B cell (primary cell): ENCODE measurements around the gene MC2R. TPM values are rescaled to one million over a fixed set of nuclear protein-coding genes. Genes with fewer than 3 reads are reported as not detected.

Source experiments
- ATAC-seq: fragments of 200-7000 bp; cut with Tn5 transposase; one replicate; pipeline ENCODE4 v1.10.0; 2021; ENCODE audit warnings: low read depth, mild to moderate bottlenecking, moderate number of reproducible peaks, moderate library complexity
- CTCF ChIA-PET: fragments of 350-600 bp; sonication (Branson Sonifier 250); formaldehyde crosslinking; loops from one replicate; lab custom pipeline; 2021; ENCODE audit warnings: antibody characterized with exemption, inconsistent platforms; lab: Charles Lee
- POLR2A ChIA-PET: fragments of 350-600 bp; sonication (Branson Sonifier 250); formaldehyde crosslinking; loops from one replicate; lab custom pipeline; 2021; ENCODE audit warnings: antibody characterized with exemption; lab: Charles Lee
- DNase-seq: peaks from one replicate; pipeline ENCODE4 v3.0.0; 2013
- H2AFZ ChIP-seq: 2 replicates; pipeline ENCODE4 v1.6.1; 2012; ENCODE audit warnings: mild to moderate bottlenecking, low read depth, low read length; ENCODE audit not compliant: insufficient read depth, poor library complexity, severe bottlenecking
- H3K27ac ChIP-seq, 2 donors: 1 replicate in 1 of 2; 2 replicates in 1 of 2; pipeline ENCODE4 v1.5.1; 2012 to 2013; ENCODE audit warnings: low read length in 2 of 2, mild to moderate bottlenecking in 2 of 2, moderate library complexity in 1 of 2
- H3K27me3 ChIP-seq, 4 experiments: fragments of 200-600 bp in 1 of 4; sonication (generic) in 1 of 4; replicated peaks in 1 of 4; 1 replicate in 2 of 4; 2 replicates in 2 of 4; pipeline versions ENCODE4 v1.6.1 to v1.7.0; 2013 to 2016; ENCODE audit warnings: low read length in 3 of 4, mild to moderate bottlenecking in 2 of 4, mixed read lengths in 1 of 4, moderate library complexity in 1 of 4; ENCODE audit not compliant: insufficient read depth in 4 of 4, control insufficient read depth in 3 of 4; ENCODE audit errors: control extremely low read depth in 1 of 4
- H3K36me3 ChIP-seq, 2 experiments: replicated peaks in 1 of 2; 1 replicate in 1 of 2; 2 replicates in 1 of 2; pipeline versions ENCODE4 v1.6.1 to v1.7.1; 2013; ENCODE audit warnings: low read length in 1 of 2; ENCODE audit not compliant: insufficient read depth in 2 of 2, control insufficient read depth in 1 of 2; ENCODE audit errors: control extremely low read depth in 1 of 2, extremely low read depth in 1 of 2
- H3K4me1 ChIP-seq, 2 donors: fragments of 200-600 bp in 1 of 2; sonication (generic) in 1 of 2; 1 replicate in 1 of 2; 2 replicates in 1 of 2; pipeline versions ENCODE4 v1.5.1 to v1.6.1; 2013 to 2017; ENCODE audit warnings: low read length in 2 of 2; ENCODE audit not compliant: control insufficient read depth in 2 of 2, insufficient read depth in 2 of 2
- H3K4me2 ChIP-seq: replicated peaks from 2 replicates; pipeline ENCODE3; 2012; ENCODE audit warnings: mild to moderate bottlenecking, low read depth, low read length; ENCODE audit not compliant: poor library complexity, severe bottlenecking
- H3K4me3 ChIP-seq, 5 experiments: fragments of 200-600 bp in 1 of 5; sonication (generic) in 1 of 5; 1 replicate in 3 of 5; 2 replicates in 2 of 5; pipeline versions ENCODE4 v1.5.1 to v1.7.0; 2011 to 2016; ENCODE audit warnings: low read length in 4 of 5, mild to moderate bottlenecking in 4 of 5, low read depth in 2 of 5, control low read depth in 1 of 5, moderate library complexity in 1 of 5; ENCODE audit not compliant: insufficient read depth in 1 of 5; ENCODE audit errors: control extremely low read depth in 1 of 5, extremely low read depth in 1 of 5
- H3K79me2 ChIP-seq: fragments of 200-600 bp; sonication (generic); one replicate; pipeline ENCODE4 v1.6.0; 2016; ENCODE audit warnings: low read length; ENCODE audit not compliant: control insufficient read depth, insufficient read depth
- H3K9ac ChIP-seq: fragments of 200-600 bp; sonication (generic); 2 replicates; pipeline ENCODE4 v1.6.1; 2017; ENCODE audit warnings: mild to moderate bottlenecking, low read length, moderate library complexity
- H3K9me3 ChIP-seq, 3 donors: one replicate each; pipeline versions ENCODE4 v1.6.1 to v1.7.1; 2013; ENCODE audit warnings: low read length in 2 of 3; ENCODE audit not compliant: control insufficient read depth in 2 of 3, insufficient read depth in 1 of 3; ENCODE audit errors: control extremely low read depth in 1 of 3
- H4K20me1 ChIP-seq: 2 replicates; pipeline ENCODE4 v1.6.0; 2012; ENCODE audit warnings: mild to moderate bottlenecking, low read length; ENCODE audit not compliant: insufficient read depth, control insufficient read depth, poor library complexity, severe bottlenecking
- H3K27ac Mint-ChIP-seq: one replicate; pipeline ENCODE4 v1.8.0; 2021; ENCODE audit warnings: mixed read lengths
- H3K27me3 Mint-ChIP-seq: one replicate; pipeline ENCODE4 v1.8.0; 2021; ENCODE audit warnings: mixed read lengths
- H3K4me1 Mint-ChIP-seq: one replicate; pipeline ENCODE4 v1.8.0; 2021; ENCODE audit warnings: mixed read lengths
- H3K4me3 Mint-ChIP-seq: one replicate; pipeline ENCODE4 v1.8.0; 2021; ENCODE audit warnings: mixed read lengths
- H3K9me3 Mint-ChIP-seq: one replicate; pipeline ENCODE4 v1.8.0; 2022; ENCODE audit warnings: mixed read lengths; ENCODE audit not compliant: insufficient read depth
- EZH2 ChIP-seq: IDR thresholded peaks from 2 replicates; pipeline ENCODE4 v1.6.1; 2012; ENCODE audit warnings: borderline replicate concordance, low read depth, mild to moderate bottlenecking, moderate library complexity, low read length; ENCODE audit not compliant: insufficient read depth, poor library complexity, severe bottlenecking
- WGBS: methylation state at CpG from one replicate; pipeline ENCODE4 v1.1.5; 2013; ENCODE audit warnings: missing lambda C conversion rate; ENCODE audit not compliant: insufficient coverage; 5-methylcytosine and 5-hydroxymethylcytosine counted together
- intact Hi-C: fragments of 100-400 bp; cut with micrococcal nuclease; formaldehyde crosslinking; loops from one replicate; pipeline ENCODE4 v1.10.0; 2022
- polyA plus RNA-seq: library from polyadenylated mRNA; depleted of rRNA; stranded (reverse); fragments of >200 nt; gene quantifications from 2 replicates; pipeline ENCODE4 v1.2.3, GENCODE V29; 2012
- total RNA-seq, 2 donors: library from RNA; stranded (reverse); fragments of 120-200 nt in 1 of 2; gene quantifications; 1 replicate in 1 of 2; 2 replicates in 1 of 2; pipeline versions ENCODE4 v1.2.3 to v1.2.4, GENCODE V29; 2013 to 2022
- TF ChIP-seq, protein P1 (sequence below): fragments of 200-600 bp; IDR thresholded peaks from one replicate; pipeline ENCODE4 v1.8.0; 2022; ENCODE audit warnings: antibody characterized with exemption, mild to moderate bottlenecking

Gene MC2R
- total and polyA plus RNA-seq, 2 donors (not counting 1 experiment from before 2014, with no cell fraction given): not detected

GRCh38 chr18:13917401-13917800 lies 2.1 kb upstream of the MC2R start:
- no peaks in the 10 kb centered on the region for H3K79me2 ChIP-seq
- no peaks in the 10 kb centered on the region for H3K4me1 ChIP-seq
- no peaks in the 10 kb centered on the region for H3K27me3 ChIP-seq
- no peak for DNase-seq
- H3K36me3 ChIP-seq: no peaks in the 10 kb centered on the region
- ChIA-PET CTCF (no interaction called here), POLR2A (no interaction called here)
- no peaks in the 10 kb centered on the region for H3K27me3 Mint-ChIP-seq
- H3K4me1 Mint-ChIP-seq: no peaks in the 10 kb centered on the region
- WGBS: 73% methylated on average over 1 of the region's 3 CpGs
- no peak overlapping the region for H3K27ac ChIP-seq
- no peak overlapping the region for H3K4me3 Mint-ChIP-seq
- H3K27ac Mint-ChIP-seq: no peak overlapping the region
- peaks cover 2% of the 10 kb centered on the region for H3K9me3 Mint-ChIP-seq
- no peak overlapping the region for H2AFZ ChIP-seq
- intact Hi-C loops: no loop called here
- no peaks in the 10 kb centered on the region for H3K9me3 ChIP-seq
- TF ChIP-seq, protein P1, sequence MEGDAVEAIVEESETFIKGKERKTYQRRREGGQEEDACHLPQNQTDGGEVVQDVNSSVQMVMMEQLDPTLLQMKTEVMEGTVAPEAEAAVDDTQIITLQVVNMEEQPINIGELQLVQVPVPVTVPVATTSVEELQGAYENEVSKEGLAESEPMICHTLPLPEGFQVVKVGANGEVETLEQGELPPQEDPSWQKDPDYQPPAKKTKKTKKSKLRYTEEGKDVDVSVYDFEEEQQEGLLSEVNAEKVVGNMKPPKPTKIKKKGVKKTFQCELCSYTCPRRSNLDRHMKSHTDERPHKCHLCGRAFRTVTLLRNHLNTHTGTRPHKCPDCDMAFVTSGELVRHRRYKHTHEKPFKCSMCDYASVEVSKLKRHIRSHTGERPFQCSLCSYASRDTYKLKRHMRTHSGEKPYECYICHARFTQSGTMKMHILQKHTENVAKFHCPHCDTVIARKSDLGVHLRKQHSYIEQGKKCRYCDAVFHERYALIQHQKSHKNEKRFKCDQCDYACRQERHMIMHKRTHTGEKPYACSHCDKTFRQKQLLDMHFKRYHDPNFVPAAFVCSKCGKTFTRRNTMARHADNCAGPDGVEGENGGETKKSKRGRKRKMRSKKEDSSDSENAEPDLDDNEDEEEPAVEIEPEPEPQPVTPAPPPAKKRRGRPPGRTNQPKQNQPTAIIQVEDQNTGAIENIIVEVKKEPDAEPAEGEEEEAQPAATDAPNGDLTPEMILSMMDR: no peak
- no peak for TF ChIP-seq EZH2
- H3K4me2 ChIP-seq: no peak overlapping the region
- ATAC-seq: no peak
- no peaks in the 10 kb centered on the region for H4K20me1 ChIP-seq
- H3K4me3 ChIP-seq: no peak overlapping the region
- H3K9ac ChIP-seq: no peak overlapping the region

GRCh38 chr18:13916559-13916958 lies 1.2 kb upstream of the MC2R start:
- H3K9me3 Mint-ChIP-seq: peaks cover 2% of the 10 kb centered on the region
- no peak overlapping the region for H3K27ac Mint-ChIP-seq
- H3K27me3 Mint-ChIP-seq: no peaks in the 10 kb centered on the region
- intact Hi-C loops: no loop called here
- TF ChIP-seq, protein P1: no peak
- TF ChIP-seq EZH2: no peak
- H3K9me3 ChIP-seq: no peaks in the 10 kb centered on the region
- H3K36me3 ChIP-seq: no peaks in the 10 kb centered on the region
- no peak overlapping the region for H3K4me3 Mint-ChIP-seq
- no peaks in the 10 kb centered on the region for H4K20me1 ChIP-seq
- H3K4me2 ChIP-seq: no peak overlapping the region
- no peaks in the 10 kb centered on the region for H3K4me1 ChIP-seq
- H3K27me3 ChIP-seq: no peaks in the 10 kb centered on the region
- 83% methylated on average over 4 of the region's 6 CpGs for WGBS
- POLR2A ChIA-PET: no interaction called here
- H3K79me2 ChIP-seq: no peaks in the 10 kb centered on the region
- CTCF ChIA-PET: no interaction called here
- ATAC-seq (no peak), DNase-seq (no peak)
- H3K4me3 ChIP-seq: no peak overlapping the region
- H2AFZ ChIP-seq: no peak overlapping the region
- no peak overlapping the region for H3K27ac ChIP-seq
- H3K9ac ChIP-seq: no peak overlapping the region
- no peaks in the 10 kb centered on the region for H3K4me1 Mint-ChIP-seq
